GM10266 (cell line): ENCODE measurements around the gene TBC1D13.

Source experiments
- DNase-seq: peaks from one replicate; pipeline ENCODE4 v3.0.0; 2012; ENCODE audit errors: extremely low spot score
- TF ChIP-seq, protein P1 (sequence below): IDR thresholded peaks from 2 replicates; pipeline ENCODE4 v1.5.1; 2012; ENCODE audit warnings: mild to moderate bottlenecking, low read depth; ENCODE audit not compliant: control insufficient read depth, insufficient read depth; ENCODE audit errors: missing control alignments

TBC1D13 gene

DNA sequence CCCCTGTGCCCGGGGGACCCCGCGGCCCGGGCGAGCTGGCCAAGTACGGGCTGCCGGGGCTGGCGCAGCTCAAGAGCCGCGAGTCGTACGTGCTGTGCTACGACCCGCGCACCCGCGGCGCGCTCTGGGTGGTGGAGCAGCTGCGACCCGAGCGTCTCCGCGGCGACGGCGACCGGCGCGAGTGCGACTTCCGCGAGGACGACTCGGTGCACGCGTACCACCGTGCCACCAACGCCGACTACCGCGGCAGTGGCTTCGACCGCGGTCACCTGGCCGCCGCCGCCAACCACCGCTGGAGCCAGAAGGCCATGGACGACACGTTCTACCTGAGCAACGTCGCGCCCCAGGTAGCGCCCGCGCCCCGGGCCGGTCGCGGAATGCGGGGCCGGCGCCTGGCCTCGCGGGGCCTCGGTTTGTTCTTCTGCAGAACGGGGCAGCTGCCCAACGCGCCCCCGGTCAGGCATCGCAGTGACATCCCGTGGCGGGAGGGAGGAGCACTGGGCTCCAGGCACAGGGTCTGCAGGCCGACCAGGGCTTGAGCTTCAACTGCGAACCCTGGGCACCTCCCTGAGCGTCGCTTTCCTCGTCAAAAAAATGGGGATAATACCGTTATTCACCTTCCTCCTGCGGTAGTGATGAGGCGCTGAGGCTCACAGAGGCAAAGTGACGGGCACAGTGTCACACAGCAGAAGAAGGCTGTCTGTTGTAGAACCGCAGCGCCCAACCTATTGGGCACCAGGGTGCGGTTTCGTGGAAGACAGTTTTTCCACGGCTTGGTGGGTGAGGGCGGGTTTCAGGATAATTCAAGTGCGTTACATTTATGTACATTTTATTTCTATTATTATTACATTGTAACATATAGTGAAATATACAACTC lies 32.0 kb downstream of the TBC1D13 start:
- peak; percentile 77 for DNase-seq
- TF ChIP-seq, protein P1, sequence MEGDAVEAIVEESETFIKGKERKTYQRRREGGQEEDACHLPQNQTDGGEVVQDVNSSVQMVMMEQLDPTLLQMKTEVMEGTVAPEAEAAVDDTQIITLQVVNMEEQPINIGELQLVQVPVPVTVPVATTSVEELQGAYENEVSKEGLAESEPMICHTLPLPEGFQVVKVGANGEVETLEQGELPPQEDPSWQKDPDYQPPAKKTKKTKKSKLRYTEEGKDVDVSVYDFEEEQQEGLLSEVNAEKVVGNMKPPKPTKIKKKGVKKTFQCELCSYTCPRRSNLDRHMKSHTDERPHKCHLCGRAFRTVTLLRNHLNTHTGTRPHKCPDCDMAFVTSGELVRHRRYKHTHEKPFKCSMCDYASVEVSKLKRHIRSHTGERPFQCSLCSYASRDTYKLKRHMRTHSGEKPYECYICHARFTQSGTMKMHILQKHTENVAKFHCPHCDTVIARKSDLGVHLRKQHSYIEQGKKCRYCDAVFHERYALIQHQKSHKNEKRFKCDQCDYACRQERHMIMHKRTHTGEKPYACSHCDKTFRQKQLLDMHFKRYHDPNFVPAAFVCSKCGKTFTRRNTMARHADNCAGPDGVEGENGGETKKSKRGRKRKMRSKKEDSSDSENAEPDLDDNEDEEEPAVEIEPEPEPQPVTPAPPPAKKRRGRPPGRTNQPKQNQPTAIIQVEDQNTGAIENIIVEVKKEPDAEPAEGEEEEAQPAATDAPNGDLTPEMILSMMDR = no peak

DNA sequence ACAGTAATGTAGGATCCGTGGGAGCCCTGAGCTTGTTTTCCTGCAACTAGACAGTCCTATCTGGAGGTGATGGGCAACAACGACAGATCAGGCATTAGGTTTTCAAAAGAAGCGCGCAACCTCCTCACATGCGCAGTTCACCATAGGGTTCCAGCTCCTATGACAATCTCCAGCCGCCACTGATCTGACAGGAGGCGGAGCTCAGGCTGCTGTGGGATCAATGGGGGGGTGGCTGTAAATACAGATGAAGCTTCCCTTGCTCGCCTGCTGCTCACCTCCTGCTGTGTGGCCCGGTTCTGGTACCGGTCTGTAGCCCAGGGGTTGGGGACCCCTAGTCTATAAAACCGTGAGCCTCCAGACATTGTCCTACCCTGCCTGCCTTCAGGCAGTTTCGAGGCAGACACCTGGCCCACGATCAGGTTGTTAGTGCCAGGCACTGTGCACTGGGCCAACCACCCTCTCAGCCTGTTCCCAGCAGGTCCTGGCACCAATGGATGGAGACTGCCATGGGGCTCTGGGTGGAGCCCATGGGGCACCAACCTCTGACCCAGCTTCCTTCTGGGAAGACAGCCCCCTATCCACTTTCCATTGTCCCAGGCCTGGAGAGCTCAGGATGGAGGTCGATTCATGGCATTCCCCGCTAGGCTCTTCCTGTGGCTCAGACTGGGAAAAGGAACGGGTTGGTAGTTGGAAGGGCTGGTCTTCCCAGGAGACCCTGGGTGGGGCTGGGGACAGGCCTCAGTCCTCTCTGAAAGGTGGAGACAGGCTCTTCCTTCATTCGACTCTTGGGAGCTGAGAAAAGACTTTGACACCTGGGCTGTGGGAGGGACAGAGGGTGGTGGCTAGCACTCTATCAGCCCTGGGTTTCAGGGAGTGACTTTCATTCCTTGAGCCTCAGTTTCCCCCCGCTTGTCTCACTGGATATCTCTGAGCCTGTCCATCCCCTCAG lies 32.9 kb downstream of the TBC1D13 start:
- DNase-seq = no peak
- TF ChIP-seq, protein P1 = no peak

DNA sequence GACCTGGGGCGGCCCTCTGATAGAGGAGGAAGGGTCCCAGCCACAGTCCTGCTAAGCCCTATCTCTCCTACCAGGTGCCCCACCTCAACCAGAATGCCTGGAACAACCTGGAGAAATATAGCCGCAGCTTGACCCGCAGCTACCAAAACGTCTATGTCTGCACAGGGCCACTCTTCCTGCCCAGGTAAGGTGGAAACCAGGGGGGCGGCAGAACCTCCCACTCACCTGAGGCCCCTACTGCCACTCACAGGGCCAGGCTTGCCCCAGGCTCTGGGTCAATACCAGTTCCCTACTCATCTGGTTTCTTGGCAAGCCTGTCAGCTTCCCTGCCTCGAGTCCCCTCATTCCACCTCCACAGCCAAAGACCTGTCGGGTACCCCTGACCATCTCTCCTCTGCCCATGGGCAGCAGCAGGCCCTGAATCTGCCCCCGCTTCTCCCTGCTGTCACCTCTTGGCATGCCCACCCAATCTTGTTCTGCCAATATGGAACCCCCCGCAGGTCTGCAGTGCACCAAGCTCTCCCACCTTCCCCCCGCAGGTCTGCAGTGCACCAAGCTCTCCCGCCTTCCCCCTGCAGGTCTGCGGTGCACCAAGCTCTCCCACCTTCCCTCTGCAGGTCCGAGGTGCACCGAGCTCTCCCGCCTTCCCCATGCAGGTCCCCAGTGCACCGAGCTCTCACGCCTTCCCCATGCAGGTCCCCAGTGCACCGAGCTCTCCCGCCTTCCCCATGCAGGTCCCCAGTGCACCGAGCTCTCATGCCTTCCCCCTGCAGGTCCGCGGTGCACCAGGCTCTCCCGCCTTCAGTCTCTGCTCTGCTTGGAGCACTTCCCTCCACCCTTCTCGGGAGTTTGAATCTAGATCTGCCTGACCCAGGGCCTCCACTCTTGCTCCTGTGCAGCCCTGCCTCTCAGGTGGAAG lies 33.9 kb downstream of the TBC1D13 start:
- TF ChIP-seq, protein P1 = no peak
- no peak for DNase-seq

DNA sequence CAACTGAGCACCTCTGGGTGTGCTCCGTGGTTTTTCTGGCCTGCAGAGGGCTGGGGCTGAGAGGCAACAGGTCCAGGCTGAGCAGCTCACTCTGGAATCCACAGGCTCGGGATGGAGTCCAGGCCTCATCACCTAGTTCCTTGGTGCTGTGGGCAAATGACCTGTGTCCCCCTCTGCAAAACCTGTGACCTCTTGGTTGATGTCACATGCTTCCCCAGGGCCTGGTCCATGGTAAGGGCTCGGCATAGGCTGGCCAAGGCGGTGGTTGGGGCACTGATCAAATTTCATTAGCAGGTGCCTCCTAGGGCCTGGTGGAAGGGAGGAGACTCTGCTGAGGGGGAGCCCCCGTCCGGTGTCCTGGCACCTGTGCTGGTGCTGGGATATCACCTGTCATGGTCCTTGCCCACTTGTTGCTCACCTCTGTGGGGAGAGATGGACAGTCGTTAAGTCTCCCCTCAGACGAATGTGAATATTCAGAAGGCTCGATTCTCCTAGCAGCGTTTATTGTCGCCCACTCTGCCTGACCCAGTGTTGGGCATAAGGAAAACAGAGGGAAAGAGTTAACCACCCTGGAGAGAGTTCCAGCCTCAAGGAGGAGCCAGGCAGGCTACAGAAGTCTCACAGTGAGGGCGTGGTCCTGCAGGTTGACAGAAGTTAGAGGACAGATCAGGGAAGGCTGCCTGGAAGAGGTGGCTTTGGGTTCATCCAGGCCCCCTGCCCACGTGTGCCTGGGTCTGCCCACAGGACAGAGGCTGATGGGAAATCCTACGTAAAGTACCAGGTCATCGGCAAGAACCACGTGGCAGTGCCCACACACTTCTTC lies 34.7 kb downstream of the TBC1D13 start:
- TF ChIP-seq, protein P1 = no peak
- DNase-seq = no peak

DNA sequence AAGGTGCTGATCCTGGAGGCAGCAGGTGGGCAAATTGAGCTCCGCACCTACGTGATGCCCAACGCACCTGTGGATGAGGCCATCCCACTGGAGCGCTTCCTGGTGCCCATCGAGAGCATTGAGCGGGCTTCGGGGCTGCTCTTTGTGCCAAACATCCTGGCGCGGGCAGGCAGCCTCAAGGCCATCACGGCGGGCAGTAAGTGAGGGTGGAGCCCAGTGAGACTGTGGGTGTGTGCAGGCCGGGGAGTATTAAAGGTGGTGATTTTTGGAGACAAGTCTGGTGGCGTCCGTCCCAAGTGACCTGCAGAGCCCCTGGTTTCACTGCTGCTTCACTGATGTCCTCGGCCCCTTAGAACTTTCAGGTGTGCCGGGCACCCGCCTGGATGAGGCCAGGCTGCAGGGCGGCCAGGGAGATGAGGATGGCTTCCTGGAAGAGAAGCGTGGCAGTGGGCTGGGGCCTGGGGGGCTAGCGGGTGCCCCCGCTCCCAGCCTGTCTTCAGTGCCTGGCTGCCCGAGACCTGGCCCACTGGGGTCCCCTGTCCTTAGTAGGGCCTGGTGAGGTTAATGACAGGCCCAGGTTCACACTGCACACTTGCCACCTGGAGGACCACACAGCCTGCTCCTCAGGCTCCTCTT lies 35.5 kb downstream of the TBC1D13 start:
- TF ChIP-seq, protein P1 = no peak
- DNase-seq = no peak
